Stimulated activated CD8-positive, alpha-beta memory T cell treated with anti-CD3 and anti-CD28 coated beads, Interleukin-15, amount 100 ng/mL, for 24 hours (primary cell): ENCODE data around the gene MAPRE3.
"Not testable (repeated sequence)": the region's sequence is repeated elsewhere in the genome, so short reads cannot be mapped to it uniquely, and the experiment has no call there.

Source experiments
- DNase-seq: peaks from one replicate; pipeline ENCODE4 v3.0.0-alpha.2; 2020; ENCODE audit warnings: low read depth

Gene MAPRE3

DNA sequence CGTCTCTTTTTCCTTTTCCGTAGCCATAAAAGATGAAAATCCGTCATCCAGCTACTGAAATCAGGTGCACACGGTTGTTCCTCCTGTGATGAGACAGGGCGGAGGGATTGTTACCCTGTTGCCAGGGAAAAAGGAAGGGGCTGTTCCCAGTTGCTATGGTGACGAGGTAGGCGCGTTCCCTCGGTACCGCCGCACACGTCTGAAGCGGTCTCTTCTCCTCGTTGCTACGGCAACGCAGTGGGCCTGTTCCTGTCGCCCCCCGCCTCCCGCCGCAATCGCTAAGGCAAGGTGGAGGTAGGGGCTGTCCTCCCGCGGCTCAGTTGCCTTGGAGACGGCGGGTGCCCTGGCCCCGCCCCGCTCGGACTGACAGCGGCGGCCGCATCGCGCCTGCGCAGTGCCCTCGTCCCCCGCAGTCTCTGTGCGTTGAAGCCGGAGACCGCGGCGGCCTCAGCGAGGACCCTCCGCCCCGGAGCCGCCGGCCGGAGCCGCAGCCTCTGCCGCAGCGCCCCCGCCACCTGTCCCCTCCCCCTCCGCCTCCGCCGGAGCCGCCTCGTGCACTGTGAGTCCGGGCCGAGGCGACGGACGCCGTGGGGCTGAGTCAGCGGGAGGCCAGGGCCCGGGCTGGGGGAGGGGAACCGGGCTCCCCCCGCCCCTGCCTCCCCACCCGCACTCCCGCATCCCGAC is at the start of gene MAPRE3:
MAPRE3 (plus strand) TSS at position 394 of the 684 bp plus-strand sequence. CDS start 51,582 bp downstream, outside the sequence.
- DNase-seq: peak; percentile 53

DNA sequence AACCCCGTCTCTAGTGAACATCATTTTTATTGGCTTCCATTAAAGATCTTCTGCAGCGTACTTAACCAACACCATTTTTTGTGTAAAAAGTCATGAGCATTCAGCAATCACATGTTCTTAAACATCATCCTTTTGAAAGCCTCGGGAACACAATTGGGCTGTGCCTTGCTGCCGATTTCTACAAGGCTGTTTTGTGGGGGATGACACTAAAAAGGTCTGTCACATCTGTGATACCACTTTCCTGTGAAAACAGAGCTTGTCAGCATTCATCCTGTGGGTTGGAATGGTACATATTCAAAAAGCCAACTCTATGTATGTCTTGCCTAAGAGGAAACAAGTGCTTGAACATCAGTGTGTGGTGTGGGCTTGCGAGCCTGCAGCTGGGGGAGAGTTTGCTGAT is 49.1 kb upstream of the MAPRE3 start:
- DNase-seq: no peak

DNA sequence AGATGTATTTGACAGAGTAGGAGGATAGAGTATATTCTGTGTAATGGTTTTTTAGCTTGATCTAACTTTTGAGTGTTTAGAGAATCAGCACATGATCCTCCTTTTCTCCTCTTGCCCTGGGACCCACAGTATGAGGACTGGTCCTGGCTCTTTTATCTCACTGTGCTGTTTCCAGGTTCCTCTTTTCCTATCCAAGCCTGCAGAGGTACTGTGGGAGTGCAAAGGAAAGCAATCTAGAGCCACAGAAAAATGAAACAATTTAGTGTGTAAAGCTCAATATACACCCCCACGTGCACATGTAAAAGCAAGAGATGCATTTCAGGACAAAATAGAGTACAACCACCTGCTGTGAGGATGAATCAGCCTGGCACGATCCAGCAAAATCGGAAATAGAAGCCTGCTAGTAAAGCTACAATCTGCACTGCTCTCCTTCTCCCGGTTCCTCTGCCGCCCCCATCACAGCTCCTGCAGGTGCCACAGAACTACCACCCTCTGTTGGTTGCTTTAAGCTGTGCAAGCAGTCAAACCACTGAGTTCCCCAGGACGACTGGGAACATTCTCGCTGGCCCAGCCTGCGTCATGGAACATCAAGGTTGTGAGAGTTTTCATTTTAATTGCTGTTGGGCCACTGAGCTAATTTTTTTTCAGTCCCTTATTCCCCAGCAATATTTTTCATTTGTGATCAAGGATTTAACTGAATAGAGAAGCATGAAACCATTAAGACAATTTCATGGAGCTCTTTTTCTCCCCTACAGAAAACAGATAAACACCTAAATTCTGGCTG is 47.8 kb upstream of the MAPRE3 start:
- no peak for DNase-seq

DNA sequence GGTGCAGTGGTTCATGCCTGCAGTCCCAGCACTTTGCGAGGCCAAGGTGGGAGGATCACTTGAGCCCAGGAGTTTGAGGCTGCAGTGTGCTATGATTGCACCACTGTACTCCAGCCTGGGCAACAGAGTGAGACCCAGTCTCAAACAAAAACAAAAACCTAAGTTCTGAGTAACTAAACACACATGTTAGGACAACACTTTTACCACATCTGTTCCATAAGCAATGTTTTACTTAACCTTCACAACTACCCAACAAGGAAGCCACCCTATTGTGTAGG is 47.3 kb upstream of the MAPRE3 start:
- DNase-seq: not testable (repeated sequence)

DNA sequence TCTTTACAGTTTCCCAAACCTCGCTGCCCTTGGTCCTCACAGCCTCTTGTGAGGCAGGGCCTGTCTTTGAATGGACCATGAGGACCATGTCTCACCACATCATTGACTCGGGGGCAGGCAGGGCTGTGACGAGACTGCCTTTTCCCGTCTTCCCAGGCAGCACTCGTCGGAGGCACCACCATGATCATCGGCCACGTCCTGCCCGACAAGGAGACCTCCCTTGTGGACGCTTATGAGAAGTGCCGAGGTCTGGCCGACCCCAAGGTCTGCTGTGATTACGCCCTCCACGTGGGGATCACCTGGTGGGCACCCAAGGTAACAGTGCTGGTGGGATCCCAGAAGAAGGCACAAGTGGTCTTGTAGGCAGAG is 45.7 kb upstream of the MAPRE3 start:
- no peak for DNase-seq

DNA sequence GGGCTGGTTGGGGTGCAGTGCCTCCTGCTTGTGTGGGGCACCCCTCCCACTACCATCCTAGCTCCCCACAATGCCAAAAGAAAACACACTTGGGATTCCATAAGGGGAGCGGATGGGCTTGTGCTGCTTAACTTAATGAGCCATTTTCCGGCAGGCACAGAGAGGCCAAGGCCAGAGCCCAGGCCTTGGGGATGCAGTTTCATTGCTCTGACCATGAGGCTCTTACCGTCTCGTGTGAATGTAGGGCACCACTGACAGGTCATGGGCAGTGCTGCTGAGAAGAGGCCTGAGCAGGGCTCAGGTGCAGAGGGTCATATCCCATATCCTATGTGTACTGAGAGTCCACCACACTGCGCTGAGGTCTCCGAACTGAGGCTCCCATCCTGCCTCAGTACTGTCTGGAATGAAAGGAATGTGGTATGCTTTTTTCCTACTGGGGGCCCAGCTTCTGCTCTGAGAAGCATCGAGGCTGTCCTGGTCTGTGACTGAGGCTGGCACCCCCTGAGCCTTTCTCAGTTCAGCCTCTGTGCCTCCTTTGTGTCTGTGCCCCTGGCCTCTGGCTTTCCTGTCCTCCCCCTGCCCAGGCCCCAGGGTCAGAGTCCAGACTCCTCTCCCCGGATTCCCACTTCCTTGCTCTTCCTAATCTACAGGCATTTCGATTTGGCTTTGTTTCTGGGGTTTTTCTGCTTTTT is 45.2 kb upstream of the MAPRE3 start:
- no peak for DNase-seq

DNA sequence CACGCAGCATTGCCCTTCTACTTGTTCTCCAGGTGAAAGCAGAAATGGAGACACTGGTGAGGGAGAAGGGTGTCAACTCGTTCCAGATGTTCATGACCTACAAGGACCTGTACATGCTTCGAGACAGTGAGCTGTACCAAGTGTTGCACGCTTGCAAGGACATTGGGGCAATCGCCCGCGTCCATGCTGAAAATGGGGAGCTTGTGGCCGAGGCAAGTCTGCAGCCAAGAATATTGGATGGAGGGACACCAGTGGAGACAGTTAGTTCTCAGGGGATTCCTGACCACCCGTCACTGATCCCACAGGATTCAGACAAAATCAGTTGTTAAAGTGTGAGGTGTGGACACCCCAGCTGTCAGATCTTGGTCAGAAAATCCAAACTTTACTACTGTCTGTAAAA is 43.2 kb upstream of the MAPRE3 start:
- DNase-seq: no peak

DNA sequence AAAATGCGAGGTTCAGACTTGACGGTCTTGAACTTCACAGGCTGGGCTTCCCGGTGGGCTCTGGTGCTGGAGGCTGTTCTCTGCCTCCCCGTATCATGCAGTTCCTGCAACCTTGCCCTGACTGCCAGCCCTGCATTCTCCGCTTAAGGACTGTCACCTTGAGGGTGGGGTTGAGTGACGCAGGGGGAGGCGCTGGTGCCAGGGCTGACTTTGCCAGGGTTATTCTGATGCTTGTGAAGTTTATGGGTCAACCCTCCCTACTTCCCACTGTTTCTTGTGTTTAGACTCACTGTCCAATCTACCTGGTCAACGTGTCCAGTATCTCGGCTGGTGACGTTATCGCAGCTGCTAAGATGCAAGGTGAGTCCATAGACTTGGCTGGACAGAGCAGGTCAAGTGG is 37.5 kb upstream of the MAPRE3 start:
- DNase-seq: no peak

DNA sequence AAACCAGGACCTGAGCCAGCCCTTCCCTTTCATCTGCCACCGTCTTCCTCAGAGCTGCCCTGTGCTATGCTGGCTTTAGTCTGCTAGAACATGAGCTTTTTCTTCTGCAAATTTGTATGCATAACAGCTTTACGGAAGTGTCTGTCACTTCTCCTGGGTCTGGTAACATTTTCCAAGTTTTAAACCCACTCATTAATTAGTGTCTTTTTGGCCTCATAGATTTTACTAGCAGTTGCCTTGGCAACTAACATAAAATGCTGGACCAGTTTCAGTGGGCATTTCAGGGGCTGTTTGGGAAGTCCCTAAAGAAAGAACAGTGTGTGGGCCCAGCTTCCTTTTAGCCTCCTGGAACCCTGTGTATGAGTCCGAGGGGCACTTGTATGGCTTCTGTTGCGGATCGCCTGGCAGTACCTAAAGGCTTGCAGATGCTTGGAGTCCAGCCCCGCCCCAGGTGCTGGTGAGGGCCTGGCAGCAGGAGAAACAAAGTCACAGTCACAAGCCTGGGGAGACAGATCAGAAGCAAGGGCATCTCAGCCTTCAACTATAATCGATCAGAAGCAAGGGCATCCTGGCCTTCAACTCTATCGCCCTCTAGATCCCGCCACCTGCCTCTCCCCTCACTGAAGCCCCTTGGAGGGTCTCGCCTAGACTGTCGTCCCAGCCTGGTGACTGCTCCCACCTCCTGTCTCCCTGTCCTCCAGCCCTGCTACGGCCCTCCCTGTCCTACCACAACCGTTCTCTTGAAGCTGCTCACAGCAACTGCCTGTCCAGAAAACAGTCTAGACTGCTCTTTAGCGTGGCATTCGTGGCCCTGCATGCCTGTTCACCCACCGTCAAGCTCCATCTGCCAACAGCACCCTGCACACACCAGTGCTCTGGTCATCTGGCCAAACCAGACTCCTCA is 36.8 kb upstream of the MAPRE3 start:
- DNase-seq: no peak

DNA sequence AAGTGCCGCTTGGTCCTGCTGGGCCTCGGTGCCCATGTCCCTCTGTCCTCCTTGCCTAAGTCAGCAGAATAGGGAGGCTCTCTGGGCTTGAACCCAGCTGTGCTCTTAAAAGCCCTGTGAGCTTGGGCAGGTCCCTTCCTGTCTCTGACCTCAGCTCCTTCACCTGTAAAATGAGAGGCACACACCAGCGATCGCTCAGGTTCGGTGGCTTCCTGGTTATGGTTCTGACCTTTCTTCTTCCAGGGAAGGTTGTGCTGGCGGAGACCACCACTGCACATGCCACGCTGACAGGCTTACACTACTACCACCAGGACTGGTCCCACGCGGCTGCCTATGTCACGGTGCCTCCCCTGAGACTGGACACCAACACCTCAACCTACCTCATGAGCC is 36.1 kb upstream of the MAPRE3 start:
- DNase-seq: no peak

DNA sequence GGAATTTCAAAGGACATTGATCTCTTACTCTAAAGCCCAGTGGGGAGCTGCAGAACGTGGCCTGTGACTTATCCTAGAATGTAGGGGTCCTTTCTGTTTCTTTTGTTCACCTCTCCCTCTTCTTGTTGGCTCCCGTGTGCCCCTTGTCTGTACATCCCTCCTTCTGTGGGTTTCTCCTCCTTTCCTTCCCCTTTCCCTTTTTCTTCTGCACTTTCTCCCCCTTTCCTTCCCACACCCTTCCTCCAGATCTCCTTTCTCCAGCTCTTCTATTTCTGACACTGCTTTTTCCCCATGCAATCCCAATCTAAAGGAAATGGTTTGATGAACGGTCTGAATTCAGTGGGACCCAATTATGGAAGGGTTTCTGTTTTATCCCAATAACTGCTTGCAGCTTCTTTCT is 35.5 kb upstream of the MAPRE3 start:
- DNase-seq: no peak

DNA sequence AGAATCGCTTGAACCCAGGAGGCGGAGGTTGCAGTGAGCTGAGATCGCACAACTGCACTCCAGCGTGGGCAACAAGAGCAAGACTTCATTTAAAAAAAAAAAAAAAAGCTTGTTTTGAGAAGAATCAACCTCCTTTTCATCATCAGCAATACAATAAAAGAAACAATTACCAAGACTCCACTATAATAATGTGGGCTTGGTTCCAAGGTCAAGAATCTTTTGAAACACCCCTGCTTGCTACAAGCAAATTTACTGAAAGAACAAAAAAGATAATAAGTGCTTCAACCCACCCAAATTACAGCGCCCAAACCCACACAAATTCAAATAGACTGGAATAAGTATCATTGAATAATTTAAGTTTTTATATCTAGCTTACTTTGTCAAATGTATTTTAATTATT is 33.6 kb upstream of the MAPRE3 start:
- no peak for DNase-seq

DNA sequence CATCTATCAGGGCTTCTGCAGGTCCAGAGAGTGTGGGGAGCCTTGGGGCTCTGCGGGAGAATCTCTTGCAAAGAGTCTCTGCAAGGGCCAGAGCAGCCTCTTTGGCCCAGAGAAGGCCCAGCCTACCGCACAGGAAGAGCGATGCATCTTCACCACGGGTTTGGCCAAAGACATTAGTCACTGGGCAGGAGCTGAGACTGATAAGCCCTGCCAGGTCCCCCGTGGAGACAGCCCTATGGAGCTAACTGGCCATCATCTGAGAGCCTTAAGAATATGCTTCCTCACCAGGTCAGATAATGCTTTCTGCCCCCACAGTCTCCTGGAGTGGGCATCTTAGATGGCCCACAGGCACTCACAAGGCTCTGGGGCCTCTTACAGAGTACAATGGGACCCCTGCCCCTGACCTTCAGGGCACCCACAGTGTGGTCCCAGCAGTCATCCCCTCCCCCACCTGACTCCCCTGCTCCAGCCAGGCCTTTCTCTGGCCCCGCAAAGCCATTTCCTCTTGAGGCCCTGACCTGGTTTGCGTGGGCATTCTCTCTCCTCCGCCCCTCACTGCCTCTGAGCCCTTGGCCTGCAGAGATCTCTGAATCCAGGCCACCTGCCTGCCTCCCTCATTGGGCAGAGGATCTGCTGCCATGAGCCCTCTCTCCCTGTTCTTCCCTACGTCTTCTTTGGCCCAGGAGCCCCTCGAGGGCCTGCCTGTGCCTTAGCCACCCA is 31.9 kb upstream of the MAPRE3 start:
- DNase-seq: no peak

DNA sequence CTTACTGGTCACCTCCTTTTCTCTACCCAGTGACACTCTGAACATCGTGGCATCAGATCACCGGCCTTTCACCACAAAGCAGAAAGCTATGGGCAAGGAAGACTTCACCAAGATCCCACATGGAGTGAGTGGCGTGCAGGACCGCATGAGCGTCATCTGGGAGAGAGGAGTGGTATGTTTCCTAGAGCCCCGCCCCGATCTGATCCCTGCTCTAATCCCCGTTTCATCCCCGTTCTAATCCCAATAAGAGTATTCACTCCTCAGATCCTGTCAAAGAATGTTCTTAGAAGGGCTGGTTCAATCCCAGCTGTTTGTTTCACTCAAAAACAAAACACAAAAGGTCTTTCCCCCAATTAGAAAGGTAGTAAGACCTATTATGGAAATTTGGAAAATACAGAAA is 30.4 kb upstream of the MAPRE3 start:
- no peak for DNase-seq

DNA sequence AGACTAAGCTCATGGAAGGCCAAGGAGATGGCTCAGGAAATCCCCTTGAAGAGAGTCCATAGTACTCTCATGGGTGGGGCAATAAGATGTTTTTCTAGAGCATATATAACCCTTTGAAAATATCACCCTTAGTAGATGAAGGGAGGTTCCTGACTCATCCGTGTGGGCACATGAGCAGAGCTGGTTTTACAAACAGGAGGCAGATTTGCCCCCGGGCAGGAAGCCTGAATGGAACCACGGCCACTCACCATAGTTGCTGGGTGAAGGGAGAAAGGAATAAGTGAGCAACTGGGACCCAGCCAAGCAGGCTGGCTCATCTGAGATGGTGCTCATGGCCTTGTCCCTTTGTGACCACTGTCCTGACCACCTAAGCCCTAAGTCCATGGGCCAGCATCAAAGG is 29.0 kb upstream of the MAPRE3 start:
- DNase-seq: no peak

DNA sequence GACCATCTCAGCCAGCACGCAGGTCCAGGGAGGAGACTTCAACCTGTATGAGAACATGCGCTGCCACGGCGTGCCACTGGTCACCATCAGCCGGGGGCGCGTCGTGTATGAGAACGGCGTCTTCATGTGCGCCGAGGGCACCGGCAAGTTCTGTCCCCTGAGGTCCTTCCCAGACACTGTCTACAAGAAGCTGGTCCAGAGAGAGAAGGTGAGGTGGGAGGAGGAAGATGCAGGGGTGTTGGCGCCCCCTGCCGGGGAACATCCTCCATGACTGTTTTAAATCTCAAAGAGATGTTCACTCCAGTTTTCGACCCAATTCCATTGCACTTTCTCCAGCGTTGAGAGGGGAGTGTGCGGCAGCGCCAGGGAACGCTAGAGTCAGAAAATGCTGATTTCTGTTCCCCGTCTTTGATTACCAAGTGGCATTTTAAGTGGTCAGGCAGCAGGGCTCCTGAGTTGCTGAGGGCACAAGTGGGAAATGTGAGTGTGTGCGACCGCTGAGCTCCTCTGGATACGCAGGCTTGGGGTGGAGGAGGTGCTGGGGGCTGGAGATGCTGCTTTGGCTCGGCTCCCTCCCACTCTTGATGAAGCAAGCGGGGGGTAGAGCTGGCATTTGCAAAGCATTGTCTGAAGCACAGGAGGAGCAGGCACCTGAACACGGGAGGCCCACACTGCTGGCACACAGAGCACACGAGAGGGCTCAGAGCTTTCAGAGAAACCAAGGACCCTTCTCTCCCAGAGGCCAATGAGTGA is 27.7 kb upstream of the MAPRE3 start:
- DNase-seq: peak; percentile 33

DNA sequence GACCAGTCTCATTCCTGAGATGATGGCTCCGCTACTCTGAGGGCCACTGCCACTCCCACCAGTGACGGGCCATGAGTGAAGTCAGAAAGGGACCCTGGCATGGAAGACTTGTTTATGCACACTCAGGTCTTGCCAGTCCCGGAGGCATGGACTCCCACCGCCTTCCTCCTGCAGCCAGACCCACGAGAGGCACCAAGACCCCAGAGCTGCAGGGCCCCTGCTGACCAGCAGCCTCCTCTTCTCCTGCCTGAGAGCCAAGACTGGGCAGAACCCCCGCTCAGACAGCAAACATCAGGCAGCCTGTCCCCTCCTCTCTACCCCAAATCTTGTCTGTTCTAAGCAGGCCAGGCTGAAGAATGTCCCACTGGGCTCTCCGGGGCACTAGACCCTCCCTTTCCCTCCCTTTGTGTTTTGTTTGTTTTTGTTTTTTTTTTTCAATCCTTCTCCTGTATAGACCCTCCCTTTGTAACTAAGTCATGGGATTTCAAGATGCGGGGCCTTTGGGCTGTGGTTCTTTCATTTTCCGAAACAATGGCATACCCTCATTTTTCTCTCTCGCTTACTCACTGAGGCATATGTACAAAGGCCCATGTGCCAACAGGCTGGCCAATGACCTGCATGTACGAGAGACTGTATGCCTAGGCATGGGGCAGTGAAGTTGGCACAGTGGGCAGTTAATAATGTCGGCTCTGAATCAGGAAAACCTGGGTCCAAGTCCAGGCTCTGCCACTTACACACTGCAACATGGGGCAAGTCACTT is 24.3 kb upstream of the MAPRE3 start:
- no peak for DNase-seq

DNA sequence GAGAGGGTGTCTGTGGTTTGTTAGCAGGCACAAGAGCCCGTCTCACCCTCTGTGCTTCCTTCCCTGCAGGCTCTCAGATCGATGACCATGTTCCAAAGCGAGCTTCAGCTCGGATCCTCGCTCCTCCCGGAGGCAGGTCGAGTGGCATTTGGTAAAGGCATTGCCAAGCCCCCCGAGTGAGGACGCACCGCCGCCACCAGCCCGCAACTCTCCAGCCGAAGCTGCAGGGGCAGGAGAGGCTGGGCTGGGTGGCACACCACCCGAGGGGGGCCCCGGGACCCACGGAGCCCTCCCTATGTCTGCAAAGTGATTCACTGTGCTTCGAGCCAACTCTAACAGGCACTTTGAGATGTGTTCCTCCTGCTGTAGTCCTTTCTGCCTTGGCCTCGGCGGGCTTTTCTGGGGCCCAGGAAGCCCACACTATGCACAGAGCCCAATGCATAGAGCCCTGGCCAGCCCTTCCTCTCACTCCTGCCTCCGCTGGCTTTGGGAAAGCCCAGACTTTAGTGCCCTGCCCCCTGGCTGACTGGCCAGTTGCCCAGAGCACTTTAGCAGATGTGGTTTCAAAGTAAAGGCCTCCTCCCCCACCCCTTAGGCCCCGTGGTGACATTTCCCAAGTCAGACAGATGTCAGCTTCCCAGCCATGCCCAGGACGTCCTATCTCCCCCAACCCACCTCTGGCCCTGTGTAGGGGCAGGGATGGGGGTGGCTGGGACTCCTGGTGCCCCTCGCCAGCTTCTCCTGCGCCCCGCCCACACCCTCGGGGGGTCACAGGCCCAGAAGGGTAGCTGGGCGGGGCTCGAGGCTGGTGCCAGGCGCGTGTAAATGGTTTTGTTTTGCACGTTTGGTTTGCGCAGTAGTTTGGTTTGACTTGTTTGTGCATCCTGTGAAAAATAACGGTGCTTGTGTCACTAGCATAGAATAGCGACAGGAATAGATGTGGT is 23.3 kb upstream of the MAPRE3 start:
- DNase-seq: no peak

DNA sequence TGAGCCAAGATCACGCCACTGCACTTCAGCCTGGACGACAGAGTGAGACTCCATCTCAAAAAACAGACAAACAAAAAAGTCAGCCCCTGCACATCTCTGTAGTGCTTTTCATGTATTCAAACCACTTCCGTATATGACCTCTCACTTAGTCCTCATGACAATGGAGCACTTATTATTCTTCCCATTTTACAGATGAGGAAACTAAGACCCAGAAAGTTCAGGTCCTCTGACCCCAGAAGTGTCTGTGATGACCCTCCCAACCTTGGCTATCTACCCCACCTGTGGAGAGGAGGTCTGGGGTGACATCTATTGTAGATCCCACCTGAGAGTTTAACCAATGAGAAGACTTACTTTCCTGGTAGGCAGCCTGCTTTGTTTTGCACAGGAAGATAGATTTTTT is 21.6 kb upstream of the MAPRE3 start:
- DNase-seq: no peak
